HCT116 (cell line): Measurements from ENCODE around the gene SORL1. TPM values are rescaled to one million over a fixed set of nuclear protein-coding genes. Genes with fewer than 3 reads are reported as not detected.

Experiments
- ATAC-seq: fragments of 200-7000 bp; cut with Tn5 transposase; 2 replicates; pipeline ENCODE4 v1.9.1; 2020; ENCODE audit warnings: mild to moderate bottlenecking, moderate library complexity
- BruUV-seq: library from RNA; stranded (reverse); fragments of 400-500 nt; replicated peaks from 2 replicates; lab custom pipeline; 2021; lab: Mats Ljungman, UMichigan
- CTCF ChIA-PET: fragments of 300-600 bp; sonication (Branson Sonifier 250); formaldehyde crosslinking; loops from one replicate; lab custom pipeline; 2021; ENCODE audit warnings: antibody characterized with exemption; lab: Charles Lee
- POLR2A ChIA-PET: fragments of 300-600, 350-600 bp; sonication (Branson Sonifier 250); formaldehyde crosslinking; loops from one replicate; lab custom pipeline; 2021; ENCODE audit warnings: antibody characterized with exemption; lab: Charles Lee
- RAD21 ChIA-PET, 2 experiments: fragments of 300-600 bp; sonication (Branson Sonifier 250); formaldehyde crosslinking; loops; one replicate each; lab custom pipeline; 2023; ENCODE audit warnings: low total read pairs in 2 of 2; ENCODE audit not compliant: uncharacterized antibody in 2 of 2, unreplicated experiment in 2 of 2, low non-redundant PET in 1 of 2; lab: Charles Lee
- DNase-seq: peaks from one replicate; pipeline ENCODE4 v3.0.0-alpha.2; 2010; ENCODE audit warnings: low read depth, low spot score
- H2AFZ ChIP-seq: fragments of 200-600 bp; shearing (Covaris generic), sonication (generic); 2 replicates; pipeline ENCODE4 v1.6.1; 2017; ENCODE audit warnings: low read depth, mixed run types, mixed read lengths, antibody characterized with exemption, low read length; ENCODE audit not compliant: poor library complexity, severe bottlenecking
- H3K27ac ChIP-seq: 2 replicates; pipeline ENCODE4 v1.5.1; 2012; ENCODE audit warnings: low read depth, low read length
- H3K27me3 ChIP-seq: fragments of 200-600 bp; sonication (generic); 2 replicates; pipeline ENCODE4 v1.6.1; 2016; ENCODE audit warnings: mixed run types, low read length, mixed read lengths; ENCODE audit not compliant: insufficient read depth
- H3K36me3 ChIP-seq, 2 experiments: fragments of 200-500 bp in 1 of 2; fragments of 200-600 bp in 1 of 2; sonication (Bioruptor generic) in 1 of 2; sonication (generic) in 1 of 2; 2 replicates each; pipeline versions ENCODE4 v1.5.1 to v1.6.1; 2014 to 2016; ENCODE audit warnings: low read length in 2 of 2, inconsistent platforms in 1 of 2, mixed read lengths in 1 of 2, mixed run types in 1 of 2; ENCODE audit not compliant: insufficient read depth in 2 of 2, control insufficient read depth in 1 of 2
- H3K4me1 ChIP-seq, 2 experiments: fragments of 200-600 bp in 1 of 2; sonication (generic) in 1 of 2; 2 replicates each; pipeline versions ENCODE4 v1.5.1 to v1.6.1; 2012 to 2017; ENCODE audit warnings: low read length in 2 of 2, inconsistent platforms in 1 of 2, mild to moderate bottlenecking in 1 of 2, mixed read lengths in 1 of 2, mixed run types in 1 of 2, moderate library complexity in 1 of 2; ENCODE audit not compliant: insufficient read depth in 2 of 2, control insufficient read depth in 1 of 2
- H3K4me2 ChIP-seq: fragments of 200-600 bp; sonication (generic); 2 replicates; pipeline ENCODE4 v1.6.1; 2017; ENCODE audit warnings: mixed run types, low read length, mixed read lengths
- H3K4me3 ChIP-seq, 2 experiments: fragments of 200-600 bp in 1 of 2; sonication (generic) in 1 of 2; replicated peaks in 1 of 2; 2 replicates each; pipeline ENCODE4 v1.5.1; 2011 to 2016; ENCODE audit warnings: low read length in 2 of 2, control low read depth in 1 of 2, low read depth in 1 of 2, mild to moderate bottlenecking in 1 of 2, mixed read lengths in 1 of 2, mixed run types in 1 of 2
- H3K79me2 ChIP-seq: fragments of 200-600 bp; sonication (generic); 2 replicates; pipeline ENCODE4 v1.6.1; 2017; ENCODE audit warnings: mild to moderate bottlenecking, mixed run types, low read length, moderate library complexity, mixed read lengths; ENCODE audit not compliant: insufficient read depth
- H3K9ac ChIP-seq: fragments of 200-600 bp; sonication (generic); 2 replicates; pipeline ENCODE4 v1.6.1; 2016; ENCODE audit warnings: low read length, mixed read lengths
- H3K9me2 ChIP-seq: fragments of 200-600 bp; sonication (generic), shearing (Covaris generic); 2 replicates; pipeline ENCODE4 v1.6.1; 2017; ENCODE audit warnings: mixed run types, mild to moderate bottlenecking, moderate library complexity; ENCODE audit not compliant: insufficient read depth
- H3K9me3 ChIP-seq, 2 experiments: fragments of 200-500 bp in 1 of 2; fragments of 200-600 bp in 1 of 2; sonication (Bioruptor generic) in 1 of 2; sonication (generic) in 1 of 2; 2 replicates each; pipeline ENCODE4 v1.6.1; 2014 to 2017; ENCODE audit warnings: low read length in 2 of 2, mixed read lengths in 2 of 2, inconsistent platforms in 1 of 2, low read depth in 1 of 2, mild to moderate bottlenecking in 1 of 2, mixed run types in 1 of 2, moderate library complexity in 1 of 2; ENCODE audit not compliant: control insufficient read depth in 1 of 2, insufficient read depth in 1 of 2
- H4K20me1 ChIP-seq: fragments of 200-600 bp; sonication (generic), shearing (Covaris generic); 2 replicates; pipeline ENCODE4 v1.6.1; 2017; ENCODE audit warnings: mixed run types, mild to moderate bottlenecking, moderate library complexity; ENCODE audit not compliant: insufficient read depth
- CBX3 ChIP-seq: IDR thresholded peaks from 2 replicates; pipeline ENCODE4 v1.6.1; 2012; ENCODE audit warnings: low read depth
- EGR1 ChIP-seq: IDR thresholded peaks from 2 replicates; pipeline ENCODE4 v1.6.1; 2012; ENCODE audit warnings: low read depth
- POLR2AphosphoS5 ChIP-seq: IDR thresholded peaks from 2 replicates; pipeline ENCODE4 v1.6.1; 2011; ENCODE audit warnings: mild to moderate bottlenecking, low read depth, low read length, moderate library complexity
- RAD21 ChIP-seq: IDR thresholded peaks from 2 replicates; pipeline ENCODE4 v1.6.1; 2012; ENCODE audit warnings: low read depth, mild to moderate bottlenecking
- SP1 ChIP-seq: IDR thresholded peaks from 2 replicates; pipeline ENCODE4 v1.6.1; 2012; ENCODE audit warnings: low read depth
- YY1 ChIP-seq: IDR thresholded peaks from 2 replicates; pipeline ENCODE4 v1.6.1; 2011; ENCODE audit warnings: low read length, low read depth, moderate library complexity, mild to moderate bottlenecking; ENCODE audit not compliant: insufficient replicate concordance; ENCODE audit errors: extremely low read depth
- ZNF274 ChIP-seq: fragments of 200-500 bp; sonication (Bioruptor generic); IDR thresholded peaks from 2 replicates; pipeline ENCODE4 v1.6.1; 2014; ENCODE audit warnings: mild to moderate bottlenecking, low read depth, low read length, inconsistent platforms
- intact Hi-C: fragments of 100-400 bp; cut with micrococcal nuclease; formaldehyde crosslinking; loops from 2 replicates; pipeline ENCODE4 v1.10.0; 2022
- total RNA-seq: library from RNA; stranded (reverse); gene quantifications from one replicate; pipeline ENCODE4 v1.2.1, GENCODE V29; 2021; ENCODE audit not compliant: unreplicated experiment
- TF ChIP-seq, protein P1 (sequence below): IDR thresholded peaks from 2 replicates; pipeline ENCODE4 v1.6.1; 2011; ENCODE audit warnings: mild to moderate bottlenecking, low read length, moderate library complexity; ENCODE audit not compliant: insufficient replicate concordance; ENCODE audit errors: extremely low read depth

The SORL1 gene
- total RNA-seq, 1 experiment from 2014 or later: 17.4 TPM

DNA sequence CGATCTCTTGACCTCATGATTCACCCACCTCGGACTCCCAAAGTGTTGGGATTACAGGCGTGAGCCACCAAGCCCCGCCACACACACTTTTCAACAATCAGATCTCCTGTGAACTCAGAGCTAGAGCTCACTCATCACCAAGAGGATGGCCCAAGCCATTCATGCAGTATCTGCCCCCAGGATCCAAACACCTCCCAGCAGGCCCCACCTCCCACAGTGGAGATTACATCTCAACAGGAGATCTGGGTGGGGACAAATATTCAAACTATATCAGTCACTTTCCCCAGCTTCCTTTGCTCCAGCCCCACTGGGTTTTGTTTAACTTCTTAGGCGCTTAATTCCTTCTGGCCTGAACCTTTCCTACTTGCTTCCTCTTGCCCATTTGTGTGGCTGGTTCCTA is 26.3 kb upstream of the SORL1 start:
- DNase-seq (no peak), ATAC-seq (no peak)
- peaks cover 0 to 8% of the 10 kb centered on the region in 2 experiments; a peak in 1 of 4 replicates for H3K4me1 ChIP-seq
- H3K9me3 ChIP-seq: no peaks in the 10 kb centered on the region
- RAD21 ChIA-PET: no interaction called here
- H3K4me3 ChIP-seq: no peak overlapping the region
- H3K9ac ChIP-seq: no peak overlapping the region
- H3K27me3 ChIP-seq: no peaks in the 10 kb centered on the region
- H2AFZ ChIP-seq: no peak overlapping the region
- no peaks in the 10 kb centered on the region for H3K79me2 ChIP-seq
- TF ChIP-seq ZNF274 (no peak), YY1 (no peak), SP1 (no peak), RAD21 (no peak), POLR2AphosphoS5 (no peak), EGR1 (no peak), CBX3 (no peak)
- TF ChIP-seq, protein P1, sequence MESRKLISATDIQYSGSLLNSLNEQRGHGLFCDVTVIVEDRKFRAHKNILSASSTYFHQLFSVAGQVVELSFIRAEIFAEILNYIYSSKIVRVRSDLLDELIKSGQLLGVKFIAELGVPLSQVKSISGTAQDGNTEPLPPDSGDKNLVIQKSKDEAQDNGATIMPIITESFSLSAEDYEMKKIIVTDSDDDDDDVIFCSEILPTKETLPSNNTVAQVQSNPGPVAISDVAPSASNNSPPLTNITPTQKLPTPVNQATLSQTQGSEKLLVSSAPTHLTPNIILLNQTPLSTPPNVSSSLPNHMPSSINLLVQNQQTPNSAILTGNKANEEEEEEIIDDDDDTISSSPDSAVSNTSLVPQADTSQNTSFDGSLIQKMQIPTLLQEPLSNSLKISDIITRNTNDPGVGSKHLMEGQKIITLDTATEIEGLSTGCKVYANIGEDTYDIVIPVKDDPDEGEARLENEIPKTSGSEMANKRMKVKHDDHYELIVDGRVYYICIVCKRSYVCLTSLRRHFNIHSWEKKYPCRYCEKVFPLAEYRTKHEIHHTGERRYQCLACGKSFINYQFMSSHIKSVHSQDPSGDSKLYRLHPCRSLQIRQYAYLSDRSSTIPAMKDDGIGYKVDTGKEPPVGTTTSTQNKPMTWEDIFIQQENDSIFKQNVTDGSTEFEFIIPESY: no peak
- BruUV-seq: no TSS peak
- intact Hi-C loops: no loop called here
- no peaks in the 10 kb centered on the region for H4K20me1 ChIP-seq
- no peak overlapping the region for H3K4me2 ChIP-seq
- no peak overlapping the region for H3K27ac ChIP-seq
- POLR2A ChIA-PET: no interaction called here
- CTCF ChIA-PET: no interaction called here
- H3K36me3 ChIP-seq: no peaks in the 10 kb centered on the region
- H3K9me2 ChIP-seq: no peaks in the 10 kb centered on the region
